KMS-11 (cell line): ENCODE data around the gene AFTPH.

Experiments used
- H2AFZ ChIP-seq: fragments of 200-600 bp; sonication (generic); 2 replicates; pipeline ENCODE4 v1.6.1; 2016; ENCODE audit warnings: antibody characterized with exemption, mixed run types, low read depth
- H3K27ac ChIP-seq: fragments of 200-600 bp; sonication (generic); 2 replicates; pipeline ENCODE4 v1.6.1; 2016; ENCODE audit warnings: mild to moderate bottlenecking, mixed run types
- H3K27me3 ChIP-seq: fragments of 200-600 bp; sonication (generic); 2 replicates; pipeline ENCODE4 v1.6.1; 2017; ENCODE audit warnings: mild to moderate bottlenecking, low read depth, mixed run types, moderate library complexity; ENCODE audit not compliant: insufficient read depth
- H3K36me3 ChIP-seq: fragments of 200-600 bp; sonication (generic); 2 replicates; pipeline ENCODE4 v1.6.1; 2017; ENCODE audit warnings: mild to moderate bottlenecking, mixed run types; ENCODE audit not compliant: insufficient read depth
- H3K4me1 ChIP-seq: fragments of 200-600 bp; sonication (generic); 2 replicates; pipeline ENCODE4 v1.6.1; 2016; ENCODE audit warnings: mild to moderate bottlenecking, low read depth, mixed run types; ENCODE audit not compliant: poor library complexity, severe bottlenecking
- H3K4me2 ChIP-seq: fragments of 200-600 bp; sonication (generic); 2 replicates; pipeline ENCODE4 v1.7.0; 2016; ENCODE audit warnings: mild to moderate bottlenecking, mixed run types
- H3K4me3 ChIP-seq: fragments of 200-600 bp; sonication (generic); IDR thresholded peaks from 2 replicates; pipeline ENCODE4 v1.6.1; 2017; ENCODE audit warnings: low read depth, low read length, mixed read lengths; ENCODE audit not compliant: insufficient read depth
- H3K79me2 ChIP-seq: fragments of 200-600 bp; sonication (generic); 2 replicates; pipeline ENCODE4 v1.6.1; 2016; ENCODE audit warnings: low read depth, mixed run types; ENCODE audit not compliant: insufficient read depth
- H3K9ac ChIP-seq: fragments of 200-600 bp; sonication (generic); 2 replicates; pipeline ENCODE4 v1.6.1; 2016; ENCODE audit warnings: mild to moderate bottlenecking, mixed run types
- H4K20me1 ChIP-seq: fragments of 200-600 bp; sonication (generic); 2 replicates; pipeline ENCODE4 v1.6.1; 2016; ENCODE audit warnings: mild to moderate bottlenecking, mixed run types; ENCODE audit not compliant: insufficient read depth
- CTCF ChIP-seq: fragments of 200-600 bp; sonication (generic); conservative IDR thresholded peaks from 2 replicates; pipeline ENCODE4 v1.6.1; 2017; ENCODE audit warnings: low read depth, mild to moderate bottlenecking, antibody characterized with exemption, low read length, moderate library complexity, mixed read lengths

AFTPH gene

DNA sequence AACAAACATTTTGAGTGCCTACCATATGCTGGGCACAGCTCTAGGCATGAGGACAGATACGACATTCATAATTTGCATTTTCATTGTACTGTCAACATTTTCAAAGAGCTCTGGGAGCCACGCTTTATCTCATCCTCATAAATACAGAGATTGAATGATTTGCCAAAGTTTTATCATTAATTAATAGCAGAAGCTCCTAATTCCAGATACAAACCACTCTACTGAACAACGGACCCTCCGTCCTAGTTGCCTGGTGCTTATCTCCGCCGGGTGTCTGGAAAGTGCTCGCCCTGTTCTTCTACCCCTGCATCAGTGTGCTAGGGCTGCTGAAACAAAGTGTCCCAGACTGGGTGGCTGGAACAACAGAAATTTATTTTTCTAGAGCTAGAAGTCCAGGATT lies 105.7 kb downstream of the AFTPH start:
- no peak overlapping the region for H3K27ac ChIP-seq
- peaks cover 9% of the 10 kb centered on the region for H3K4me1 ChIP-seq
- no peaks in the 10 kb centered on the region for H4K20me1 ChIP-seq
- no peak overlapping the region for H2AFZ ChIP-seq
- no peaks in the 10 kb centered on the region for H3K27me3 ChIP-seq
- H3K79me2 ChIP-seq = peaks cover 8% of the 10 kb centered on the region; the same call in 1 of the 2 replicates
- TF ChIP-seq CTCF = no peak
- no peak overlapping the region for H3K9ac ChIP-seq
- no peak overlapping the region for H3K4me3 ChIP-seq
- H3K4me2 ChIP-seq = no peak overlapping the region
- H3K36me3 ChIP-seq = no peaks in the 10 kb centered on the region

DNA sequence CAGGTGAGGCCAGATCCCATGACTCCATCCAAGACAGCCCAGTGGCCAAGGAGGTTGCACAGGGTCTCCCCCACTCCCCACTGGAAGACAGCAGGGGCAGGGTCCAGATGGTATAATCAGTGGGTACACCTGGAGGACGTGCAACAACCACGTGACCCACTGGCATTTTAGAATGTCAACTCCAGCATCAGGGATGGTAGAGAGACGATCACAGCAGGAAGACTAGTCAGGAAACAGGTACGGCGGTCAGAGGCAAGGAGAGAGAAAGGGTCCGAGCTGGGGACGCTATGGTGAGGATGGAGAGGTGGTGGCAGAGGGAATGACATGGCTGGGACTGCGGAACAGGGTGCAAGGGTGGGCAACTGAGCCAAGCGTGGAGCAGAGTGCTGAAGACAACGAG lies 106.6 kb downstream of the AFTPH start:
- Histone ChIP-seq H3K79me2 (peaks cover 17% of the 10 kb centered on the region), H3K9ac (no peak overlapping the region), H3K27ac (no peak overlapping the region), H3K36me3 (no peaks in the 10 kb centered on the region; the same call in 1 of the 2 replicates), H3K4me1 (peaks cover 18% of the 10 kb centered on the region), H3K4me3 (no peak overlapping the region), H2AFZ (no peak overlapping the region), H4K20me1 (no peaks in the 10 kb centered on the region), H3K4me2 (no peak overlapping the region), H3K27me3 (no peaks in the 10 kb centered on the region)
- TF ChIP-seq CTCF = no peak

DNA sequence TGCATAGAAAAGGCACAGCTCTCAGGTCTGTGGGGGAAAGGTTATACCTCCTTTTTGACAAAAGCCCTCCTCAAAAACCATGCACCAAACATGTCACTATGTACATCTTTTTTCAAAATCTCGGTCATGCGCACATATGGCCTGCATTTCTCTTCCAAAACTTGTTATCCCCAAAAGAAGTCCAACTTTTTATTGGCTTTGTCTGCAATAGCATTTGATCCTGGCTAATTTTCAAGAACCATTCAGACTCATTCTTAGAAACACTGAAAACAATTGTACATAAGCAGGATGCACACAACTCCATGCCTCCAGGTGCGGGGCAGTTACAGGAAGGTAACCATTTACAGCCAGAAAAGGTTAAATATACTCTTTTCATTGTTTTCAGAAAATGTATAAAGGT lies 107.6 kb downstream of the AFTPH start:
- H3K4me1 ChIP-seq = peaks cover 28% of the 10 kb centered on the region
- H3K79me2 ChIP-seq = peaks cover 23% of the 10 kb centered on the region
- H3K4me2 ChIP-seq = no peak overlapping the region
- H4K20me1 ChIP-seq = no peaks in the 10 kb centered on the region
- H3K27me3 ChIP-seq = no peaks in the 10 kb centered on the region
- no peak for TF ChIP-seq CTCF
- H3K9ac ChIP-seq = no peak overlapping the region
- no peak overlapping the region for H2AFZ ChIP-seq
- H3K4me3 ChIP-seq = no peak overlapping the region
- H3K27ac ChIP-seq = no peak overlapping the region
- H3K36me3 ChIP-seq = no peaks in the 10 kb centered on the region; the same call in 1 of the 2 replicates

DNA sequence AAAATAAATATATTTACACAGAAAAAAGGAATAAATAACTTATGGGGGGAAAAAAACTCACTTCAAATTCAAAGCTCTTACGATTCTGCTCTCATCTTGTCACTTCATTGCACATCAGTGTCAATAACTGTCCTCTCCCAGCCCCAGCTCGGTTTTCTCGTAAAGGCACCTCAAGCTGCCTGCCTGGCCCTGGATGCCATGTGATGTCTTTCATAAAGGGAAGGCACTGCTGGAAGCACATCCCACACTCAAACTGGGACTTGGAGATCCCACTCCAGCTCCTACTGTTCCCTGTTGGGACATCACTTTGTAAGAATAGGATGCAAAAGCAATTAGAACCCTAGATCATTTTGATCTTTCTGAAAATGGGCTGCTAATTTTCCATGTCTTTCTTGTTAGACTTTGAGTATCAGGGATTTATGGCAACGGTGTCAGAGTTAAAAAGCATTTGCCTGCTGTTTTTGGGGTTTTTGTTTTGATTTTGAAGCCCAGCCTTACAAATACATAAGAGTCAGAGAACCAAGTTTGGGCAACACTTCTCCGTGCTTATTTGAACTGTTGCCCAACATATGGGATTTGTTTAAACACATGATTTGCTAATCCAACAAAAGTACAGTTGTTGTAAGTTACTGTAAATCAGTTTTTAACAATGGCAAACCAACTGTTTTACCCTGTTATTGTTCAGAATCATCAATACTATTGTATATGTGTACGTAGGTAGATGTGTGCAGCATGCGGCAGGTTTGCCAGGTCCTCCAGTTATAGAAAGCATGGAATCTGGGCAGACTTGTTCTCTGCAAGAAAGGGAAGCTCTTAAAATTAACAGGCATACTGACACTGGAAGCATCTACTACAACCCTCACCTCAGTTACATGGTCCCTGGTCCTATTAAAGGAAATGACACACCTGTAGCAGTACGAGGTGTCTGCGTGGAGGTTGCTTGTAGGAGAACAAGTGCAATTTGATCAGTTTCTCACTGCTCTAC lies 109.0 kb downstream of the AFTPH start:
- H3K27ac ChIP-seq = no peak overlapping the region
- no peak overlapping the region for H3K9ac ChIP-seq
- no peak overlapping the region for H3K4me3 ChIP-seq
- no peak overlapping the region for H3K4me2 ChIP-seq
- no peaks in the 10 kb centered on the region for H3K27me3 ChIP-seq
- no peaks in the 10 kb centered on the region for H4K20me1 ChIP-seq
- TF ChIP-seq CTCF = no peak
- no peak overlapping the region for H2AFZ ChIP-seq
- no peaks in the 10 kb centered on the region; the same call in 1 of the 2 replicates for H3K36me3 ChIP-seq
- peaks cover 41% of the 10 kb centered on the region for H3K4me1 ChIP-seq
- H3K79me2 ChIP-seq = peaks cover 33% of the 10 kb centered on the region
